AG04450 (cell line): Measurements from ENCODE around the gene ZNF793. TPM values are rescaled to one million over a fixed set of nuclear protein-coding genes. Genes with fewer than 3 reads are reported as not detected.

ENCODE experiments used
- CTCF ChIA-PET: fragments of 300-600, 350-600 bp; formaldehyde crosslinking; extraction: SDS; loops from one replicate; lab custom pipeline; 2022; ENCODE audit warnings: antibody characterized with exemption, inconsistent platforms; lab: Charles Lee
- POLR2A ChIA-PET: fragments of 350-600 bp; formaldehyde crosslinking; extraction: SDS; loops from one replicate; lab custom pipeline; 2021; ENCODE audit warnings: antibody characterized with exemption, inconsistent platforms; lab: Yijun Ruan, JAX
- DNase-seq: peaks from one replicate; pipeline ENCODE4 v3.0.0-alpha.2; 2011; ENCODE audit warnings: low read depth, low spot score
- H3K27ac ChIP-seq: one replicate; pipeline ENCODE4 v1.5.1; 2012; ENCODE audit warnings: low read depth, low read length, control low read depth
- H3K27me3 ChIP-seq: one replicate; pipeline ENCODE4 v1.6.0; 2012; ENCODE audit warnings: low read length; ENCODE audit not compliant: control insufficient read depth, insufficient read depth
- H3K4me3 ChIP-seq: 2 replicates; pipeline ENCODE4 v1.5.1; 2011; ENCODE audit warnings: mild to moderate bottlenecking, low read depth, low read length, control low read depth
- H3K9me3 ChIP-seq: 2 replicates; pipeline ENCODE4 v1.5.1; 2012; ENCODE audit warnings: low read length; ENCODE audit not compliant: control insufficient read depth, insufficient read depth
- CTCF ChIP-seq: IDR thresholded peaks from 2 replicates; pipeline ENCODE4 v1.5.1; 2011; ENCODE audit warnings: low read depth, low read length, control low read depth, inconsistent platforms
- polyA minus RNA-seq: library from RNA; depleted of rRNA, polyadenylated mRNA; stranded (reverse); fragments of >200 nt; gene quantifications from 2 replicates; pipeline ENCODE4 v1.2.3, GENCODE V29; 2011; rRNA and poly(A)+ RNA removed
- polyA plus RNA-seq: library from polyadenylated mRNA; depleted of rRNA; stranded (reverse); fragments of >200 nt; gene quantifications from 2 replicates; pipeline ENCODE4 v1.2.3, GENCODE V29; 2011; rRNA removed

Gene ZNF793
- 0.87 and 1.5 TPM in 2 replicates for polyA plus RNA-seq
- polyA minus RNA-seq = 1.2 and 2.2 TPM in 2 replicates

DNA sequence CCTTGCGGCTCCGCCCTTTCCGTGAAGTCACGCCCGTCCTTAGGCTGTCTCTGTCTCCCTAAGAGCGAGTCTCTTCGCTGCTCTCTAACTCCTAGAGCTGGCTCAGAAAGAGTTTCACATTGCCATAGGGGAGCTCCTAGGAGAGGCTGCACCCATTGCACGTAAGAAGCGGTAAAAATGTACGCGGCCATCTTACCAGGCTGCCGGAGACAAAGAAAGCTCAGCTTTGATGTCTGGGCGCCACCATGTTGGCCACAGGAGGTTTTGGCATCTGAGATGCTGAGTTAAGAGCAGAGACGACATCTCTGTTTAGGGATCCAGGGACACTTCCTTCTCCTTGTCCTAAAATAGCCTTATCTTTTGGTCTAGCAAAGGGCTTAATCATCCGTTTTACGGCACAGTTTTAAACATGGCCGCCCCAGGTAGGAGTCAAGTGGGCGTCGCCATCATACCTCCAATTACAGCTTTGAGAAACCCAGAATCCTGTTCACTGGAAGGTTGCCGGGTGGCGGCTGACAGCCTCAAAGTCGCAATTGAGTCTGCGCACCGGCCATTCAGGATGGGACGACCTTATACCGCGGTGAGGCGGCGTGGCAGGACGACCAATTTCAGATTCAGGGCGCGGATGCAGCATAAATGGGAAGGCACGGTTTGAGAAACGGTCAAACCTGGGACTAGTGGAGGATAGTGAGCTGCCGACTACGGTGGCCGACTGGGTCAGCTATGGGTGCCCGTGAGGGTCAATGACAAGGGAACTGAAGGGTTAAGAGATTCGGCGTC is at the start of gene ZNF793:
Gene ZNF793, plus strand, starts transcription at position 553 of the 780 bp plus-strand sequence. CDS start 16,501 bp downstream, outside the sequence.
- Histone ChIP-seq H3K27me3 (no peaks in the 10 kb centered on the region), H3K4me3 (peak within 1 kb of the TSS; percentile 62), H3K9me3 (peaks cover 37% of the 10 kb centered on the region), H3K27ac (peak within 1 kb of the TSS; percentile 61)
- POLR2A ChIA-PET = interaction anchor here (0.6 kb wide), 1 partner anchor 626 kb away, joined by 4 read pairs; no protein-coding TSS in a partner anchor
- DNase-seq = peak; percentile 10
- CTCF ChIA-PET = no interaction called here
- no peak for TF ChIP-seq CTCF

GRCh38 chr19:37466277-37466797 is 40.4 kb upstream of the ZNF793 start:
- H3K9me3 ChIP-seq = peaks cover 32% of the 10 kb centered on the region
- no peaks in the 10 kb centered on the region for H3K27me3 ChIP-seq
- no peak for TF ChIP-seq CTCF
- no peak for DNase-seq
- peak overlapping the region; percentile 63 for H3K27ac ChIP-seq
- POLR2A ChIA-PET = no interaction called here
- H3K4me3 ChIP-seq = peak overlapping the region; percentile 87
- CTCF ChIA-PET = interaction anchor here (0.6 kb wide), 1 partner anchor 9 kb away, joined by 3 read pairs; no protein-coding TSS in a partner anchor

DNA sequence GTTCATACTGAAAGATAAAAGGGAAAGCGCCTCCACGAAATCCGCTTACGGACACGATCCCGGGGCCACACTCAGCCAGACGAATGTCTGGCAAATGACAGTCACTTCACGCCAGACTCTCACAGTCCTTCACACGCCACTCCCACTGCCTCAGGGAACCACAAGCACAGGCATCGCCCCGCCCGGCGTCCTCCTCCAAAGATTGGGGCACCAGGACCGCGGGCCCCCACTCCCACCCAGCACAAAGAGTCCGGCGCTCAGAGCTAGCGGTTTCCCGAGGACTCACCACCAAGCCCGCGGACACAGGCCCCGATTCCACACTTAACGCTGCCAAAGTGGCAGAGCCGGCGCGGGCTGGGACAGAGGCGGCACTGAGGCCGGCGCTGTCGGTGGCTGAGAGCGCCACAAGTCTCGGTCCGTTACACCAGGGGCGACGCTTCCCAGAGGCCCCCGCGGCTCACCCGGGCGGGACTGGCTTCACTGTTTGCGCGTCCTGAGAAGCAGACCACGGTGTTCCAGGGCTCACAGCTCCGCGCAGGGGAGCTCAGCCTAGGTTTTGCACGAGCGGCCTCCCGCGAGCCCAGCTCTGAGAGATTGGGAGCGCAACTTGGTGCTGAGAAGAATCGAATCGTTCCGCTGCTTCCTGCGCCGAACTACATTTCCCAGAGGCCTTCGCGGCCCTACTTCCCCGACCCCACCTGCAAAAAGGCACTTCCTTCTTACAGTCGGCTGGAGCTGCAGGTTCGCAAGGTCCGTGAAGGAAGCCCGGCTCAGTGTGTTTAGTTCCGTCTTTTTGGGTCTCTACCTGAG is 39.7 kb upstream of the ZNF793 start, which contains the start of gene ZNF569:
Gene ZNF569, minus strand, starts transcription at position 647 of the 810 bp plus-strand sequence. CDS start 22,523 bp downstream, outside the sequence.
- CTCF ChIA-PET = no interaction called here
- H3K4me3 ChIP-seq = peak within 1 kb of the TSS; percentile 87
- POLR2A ChIA-PET = interaction anchor here (0.7 to 1.3 kb wide), 4 partner anchors 96 to 249 kb away, joined by 3 to 12 read pairs (median 6); partner anchors contain the start of genes ZNF383 and ZNF527
- peaks cover 35% of the 10 kb centered on the region for H3K9me3 ChIP-seq
- H3K27ac ChIP-seq = peak within 1 kb of the TSS; percentile 63
- DNase-seq = peak; percentile 85
- no peak for TF ChIP-seq CTCF
- no peaks in the 10 kb centered on the region for H3K27me3 ChIP-seq

DNA sequence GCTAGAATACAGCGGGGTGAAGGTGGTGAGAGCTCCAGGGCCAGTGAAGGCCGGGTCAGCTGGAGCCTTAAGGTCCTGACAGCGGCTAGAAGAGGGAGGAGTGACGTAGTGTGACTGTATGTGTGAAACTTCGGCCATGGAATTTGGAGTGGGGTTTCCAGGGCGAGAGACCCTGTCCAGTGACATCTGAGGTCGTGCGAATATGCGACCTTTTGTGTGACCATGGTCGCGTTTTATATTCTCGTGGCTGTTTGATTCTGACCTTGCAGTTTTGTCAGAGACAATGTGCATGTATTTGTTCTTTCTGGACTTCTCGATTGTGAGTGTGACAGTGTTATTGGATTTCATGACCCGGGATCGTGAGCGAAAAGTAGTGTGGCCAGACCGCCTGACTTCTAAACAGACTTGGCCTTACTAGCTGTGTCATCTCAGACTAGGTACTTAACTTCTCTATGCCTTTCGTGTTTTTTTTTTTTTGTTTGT is 39.1 kb upstream of the ZNF793 start:
- ChIA-PET CTCF (no interaction called here), POLR2A (interaction anchor here (1.0 to 1.3 kb wide), 3 partner anchors 97 to 250 kb away, joined by 3 to 12 read pairs (median 8); partner anchors contain the start of genes ZNF383 and ZNF527)
- TF ChIP-seq CTCF = no peak
- peak overlapping the region; percentile 87 for H3K4me3 ChIP-seq
- H3K9me3 ChIP-seq = peaks cover 41% of the 10 kb centered on the region
- no peak for DNase-seq
- no peak overlapping the region for H3K27ac ChIP-seq
- H3K27me3 ChIP-seq = no peaks in the 10 kb centered on the region
